Small intestine (tissue), 7 donors: ENCODE results near the gene LIMCH1. TPM values are rescaled to one million over a fixed set of nuclear protein-coding genes. Genes with fewer than 3 reads are reported as not detected.

Source experiments
- DNase-seq, 2 donors: peaks; one replicate each; pipeline versions ENCODE4 v3.0.0 to v3.0.0-alpha.2; 2013
- FAIRE-seq: peaks from 2 replicates; lab custom pipeline; 2012; peaks lifted over from hg19 to GRCh38; lab: Jason Lieb, UNC
- H3K27ac ChIP-seq, 3 donors: one replicate each; pipeline ENCODE4 v1.5.1; 2013; ENCODE audit warnings: low read length in 2 of 3, mild to moderate bottlenecking in 2 of 3, control low read depth in 1 of 3, inconsistent platforms in 1 of 3, low read depth in 1 of 3, moderate library complexity in 1 of 3
- H3K27me3 ChIP-seq, 3 donors: one replicate each; pipeline ENCODE4 v1.6.1; 2013; ENCODE audit warnings: low read length in 3 of 3, inconsistent platforms in 1 of 3; ENCODE audit not compliant: control insufficient read depth in 3 of 3, insufficient read depth in 3 of 3
- H3K36me3 ChIP-seq, 3 donors: one replicate each; pipeline ENCODE4 v1.6.1; 2013; ENCODE audit warnings: low read length in 3 of 3, inconsistent platforms in 1 of 3, low read depth in 1 of 3, mild to moderate bottlenecking in 1 of 3, moderate library complexity in 1 of 3; ENCODE audit not compliant: control insufficient read depth in 3 of 3, insufficient read depth in 2 of 3
- H3K4me1 ChIP-seq, 3 donors: one replicate each; pipeline ENCODE4 v1.6.1; 2013; ENCODE audit warnings: low read length in 2 of 3, inconsistent platforms in 1 of 3, low read depth in 1 of 3, mild to moderate bottlenecking in 1 of 3, moderate library complexity in 1 of 3; ENCODE audit not compliant: control insufficient read depth in 3 of 3, insufficient read depth in 2 of 3
- H3K4me3 ChIP-seq, 3 donors: one replicate each; pipeline ENCODE4 v1.5.1; 2013; ENCODE audit warnings: low read length in 3 of 3, control low read depth in 1 of 3, inconsistent platforms in 1 of 3, low read depth in 1 of 3, mild to moderate bottlenecking in 1 of 3, moderate library complexity in 1 of 3
- H3K9me3 ChIP-seq, 2 donors: one replicate each; pipeline ENCODE4 v1.6.1; 2013; ENCODE audit warnings: low read depth in 1 of 2, low read length in 1 of 2; ENCODE audit not compliant: control insufficient read depth in 2 of 2, insufficient read depth in 1 of 2
- WGBS, 3 donors: extraction: QIAGEN DNeasy Blood & Tissue Kit; methylation state at CpG; one replicate each; pipeline ENCODE4 v1.1.7; 2013; 5-methylcytosine and 5-hydroxymethylcytosine counted together
- polyA plus RNA-seq, 4 donors: library from polyadenylated mRNA; stranded (reverse) in 3 of 4; unstranded in 1 of 4; fragments of 200-250 nt in 3 of 4; fragments of 120-200 nt in 1 of 4; gene quantifications; one replicate each; pipeline versions ENCODE4 v1.2.1 to v1.2.3, GENCODE V29; 2013
- donor health status: healthy with polysubstance abuse.
- donor health status: control.
- donor health status: control.
- donor health status: Bipolar disorder and iron deficiency.
- donor health status: healthy.

Gene LIMCH1
- polyA plus RNA-seq, 4 donors: 1.6 to 10.8 (median 4.1) TPM

- 23 to 57% (median 40%) methylated on average over 2 of the region's 2 CpGs for WGBS, 3 donors
- DNase-seq: no peak
- Histone ChIP-seq H3K9me3 (no peaks in the 10 kb centered on the region), H3K27ac (no peak overlapping the region), H3K36me3 (no peaks in the 10 kb centered on the region), H3K4me3 (no peak overlapping the region), H3K27me3 (no peaks in the 10 kb centered on the region), H3K4me1 (no peaks in the 10 kb centered on the region)
- no peak for FAIRE-seq
Measured at GRCh38 chr4:41509451-41509866, 28.5 kb upstream of the LIMCH1 start.

GRCh38 chr4:41510179-41510578, 27.8 kb upstream of the LIMCH1 start:
- no peak for FAIRE-seq
- no peak overlapping the region for H3K27ac ChIP-seq
- WGBS, 3 donors: 73 to 98% (median 80%) methylated on average over 1 of the region's 1 CpG
- H3K4me3 ChIP-seq: no peak overlapping the region
- DNase-seq: no peak
- H3K9me3 ChIP-seq: no peaks in the 10 kb centered on the region
- no peaks in the 10 kb centered on the region for H3K27me3 ChIP-seq
- H3K4me1 ChIP-seq: no peaks in the 10 kb centered on the region
- no peaks in the 10 kb centered on the region for H3K36me3 ChIP-seq

GRCh38 chr4:41512136-41512535, 25.8 kb upstream of the LIMCH1 start:
- Histone ChIP-seq H3K27ac (no peak overlapping the region), H3K9me3 (no peaks in the 10 kb centered on the region), H3K4me1 (no peaks in the 10 kb centered on the region), H3K4me3 (no peak overlapping the region), H3K27me3 (no peaks in the 10 kb centered on the region), H3K36me3 (no peaks in the 10 kb centered on the region)
- DNase-seq (no peak), FAIRE-seq (no peak)
- 76 to 83% (median 78%) methylated on average over 1 of the region's 1 CpG for WGBS, 3 donors

GRCh38 chr4:41512596-41512995, 25.4 kb upstream of the LIMCH1 start:
- peak; percentile 51 for FAIRE-seq
- H3K36me3 ChIP-seq: no peaks in the 10 kb centered on the region
- DNase-seq: no peak
- H3K9me3 ChIP-seq: no peaks in the 10 kb centered on the region
- no peak overlapping the region for H3K27ac ChIP-seq
- H3K4me3 ChIP-seq: no peak overlapping the region
- H3K4me1 ChIP-seq: no peaks in the 10 kb centered on the region
- no peaks in the 10 kb centered on the region for H3K27me3 ChIP-seq

- no peak overlapping the region for H3K4me3 ChIP-seq
- 91 to 96% (median 94%) methylated on average over 1 of the region's 1 CpG for WGBS, 3 donors
- FAIRE-seq: no peak
Measured at GRCh38 chr4:41514169-41514568, 23.8 kb upstream of the LIMCH1 start.

GRCh38 chr4:41514766-41515481, 23.0 kb upstream of the LIMCH1 start:
- 75 to 83% (median 77%) methylated on average over 14 of the region's 14 CpGs for WGBS, 3 donors
- DNase-seq (no peak), FAIRE-seq (no peak)
- H3K4me1 ChIP-seq: no peaks in the 10 kb centered on the region
- H3K4me3 ChIP-seq: no peak overlapping the region
- no peaks in the 10 kb centered on the region for H3K27me3 ChIP-seq
- no peaks in the 10 kb centered on the region for H3K36me3 ChIP-seq
- no peaks in the 10 kb centered on the region for H3K9me3 ChIP-seq
- no peak overlapping the region for H3K27ac ChIP-seq

More at GRCh38 chr4:41514169-41514568, 23.8 kb upstream of the LIMCH1 start:
- Histone ChIP-seq H3K4me1 (no peaks in the 10 kb centered on the region), H3K36me3 (no peaks in the 10 kb centered on the region), H3K9me3 (no peaks in the 10 kb centered on the region), H3K27ac (no peak overlapping the region), H3K27me3 (no peaks in the 10 kb centered on the region)
- no peak for DNase-seq

- H3K9me3 ChIP-seq: no peaks in the 10 kb centered on the region
- H3K36me3 ChIP-seq: no peaks in the 10 kb centered on the region
- no peaks in the 10 kb centered on the region for H3K27me3 ChIP-seq
- H3K4me3 ChIP-seq: no peak overlapping the region
- FAIRE-seq (no peak), DNase-seq (no peak)
- 48 to 77% (median 59%) methylated on average over 4 of the region's 4 CpGs for WGBS, 3 donors
- H3K27ac ChIP-seq: no peak overlapping the region
- no peaks in the 10 kb centered on the region for H3K4me1 ChIP-seq
Measured at GRCh38 chr4:41517121-41517520, 20.8 kb upstream of the LIMCH1 start.

GRCh38 chr4:41517747-41518146, 20.2 kb upstream of the LIMCH1 start:
- H3K9me3 ChIP-seq: no peaks in the 10 kb centered on the region
- no peak for FAIRE-seq
- no peak for DNase-seq
- no peak overlapping the region for H3K4me3 ChIP-seq
- WGBS, 3 donors: 74 to 87% (median 75%) methylated on average over 1 of the region's 1 CpG
- no peak overlapping the region for H3K27ac ChIP-seq
- no peaks in the 10 kb centered on the region for H3K36me3 ChIP-seq
- no peaks in the 10 kb centered on the region for H3K4me1 ChIP-seq
- H3K27me3 ChIP-seq: no peaks in the 10 kb centered on the region

GRCh38 chr4:41524425-41524824, 13.5 kb upstream of the LIMCH1 start:
- Histone ChIP-seq H3K27me3 (peaks cover 0 to 2% (median 0%) of the 10 kb centered on the region in 3 donors), H3K4me1 (no peaks in the 10 kb centered on the region), H3K36me3 (no peaks in the 10 kb centered on the region), H3K4me3 (no peak overlapping the region), H3K27ac (no peak overlapping the region), H3K9me3 (no peaks in the 10 kb centered on the region)
- 34 to 46% (median 38%) methylated on average over 4 of the region's 4 CpGs for WGBS, 3 donors
- FAIRE-seq: no peak
- DNase-seq: no peak
